ENCODE measurements around the gene SLC9A2. TPM values are rescaled to one million over a fixed set of nuclear protein-coding genes. Genes with fewer than 3 reads are reported as not detected.

The SLC9A2 gene
- total and polyA plus RNA-seq, 10 of the 15 experiments (the other 5 are each of a cell fraction or from before 2014, with no cell fraction given): 0.13 to 1.2 (median 0.79) TPM

DNA sequence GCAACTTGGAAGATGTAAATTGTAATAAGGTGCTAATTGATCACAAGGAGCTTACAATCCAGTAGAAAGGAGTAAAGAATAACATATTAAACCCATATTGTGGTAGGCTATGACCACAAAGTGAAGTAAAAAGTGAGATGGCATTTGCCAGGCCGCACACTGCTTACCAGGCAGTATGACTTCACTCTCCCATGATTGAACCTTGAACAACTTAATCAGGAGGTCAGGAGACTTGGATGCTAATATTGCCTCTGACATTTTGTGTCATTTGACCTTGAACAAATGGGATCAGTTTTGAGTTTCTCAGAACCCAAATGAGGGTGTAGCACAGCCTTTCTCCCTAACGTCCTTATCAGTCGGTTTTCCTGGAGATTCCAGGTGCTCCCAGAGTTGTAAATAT, 44.0 kb downstream of the SLC9A2 start:
- in situ Hi-C loops (cut with MboI): no loop called here
- FAIRE-seq: no peak
- no peak for ATAC-seq
- ChIA-PET POLR2A (no interaction called here), CTCF (no interaction called here), RAD21 (ENCODE audit: unreplicated experiment) (interaction anchor here (1.1 kb wide), 1 partner anchor 27 kb away, joined by 3 read pairs; no protein-coding TSS in a partner anchor), SMC1A (ENCODE audit: uncharacterized antibody, unreplicated experiment) (no interaction called here)
- intact Hi-C loops (cut with micrococcal nuclease; ENCODE audit: unreplicated experiment): no loop called here
- Histone ChIP-seq H3K4me3 (no peak overlapping the region), H3K4me1 (ENCODE audit: control insufficient read depth, insufficient read depth, low read length) (no peaks in the 10 kb centered on the region), H3K79me2 (ENCODE audit: control insufficient read depth, insufficient read depth, low read length) (no peaks in the 10 kb centered on the region), H3K27ac (ENCODE audit: control insufficient read depth, insufficient read depth) (no peak overlapping the region), H2AFZ (ENCODE audit: control insufficient read depth, low read depth, low read length) (no peak overlapping the region), H3K27me3 (replicated peaks in 1 of 2; ENCODE audit: control insufficient read depth in 2 of 2, insufficient read depth in 2 of 2, low read length in 1 of 2) (no peaks in the 10 kb centered on the region), H3K9me3 (replicated peaks; ENCODE audit: control insufficient read depth, insufficient read depth, low read length) (no peaks in the 10 kb centered on the region), H4K20me1 (ENCODE audit: control insufficient read depth, insufficient read depth) (no peaks in the 10 kb centered on the region), H3K36me3 (ENCODE audit: control insufficient read depth in 2 of 2, insufficient read depth in 2 of 2, low read length in 1 of 2) (no peaks in the 10 kb centered on the region), H3K9ac (ENCODE audit: control insufficient read depth, insufficient read depth, low read length) (no peak overlapping the region), H3K4me2 (ENCODE audit: control insufficient read depth, insufficient read depth) (no peak overlapping the region)
- DNase-seq (ENCODE audit: low read depth, low spot score): no peak
- 54% methylated on average over 3 of the region's 3 CpGs for WGBS (ENCODE audit: insufficient coverage, insufficient replicate concordance, low lambda C conversion rate, missing lambda C conversion rate)
- no TSS peak for BruUV-seq (replicated peaks)
- TF ChIP-seq GABPA (IDR thresholded peaks at IDR 0.05; ENCODE audit: low read depth): no peak
- TF ChIP-seq, protein P1, sequence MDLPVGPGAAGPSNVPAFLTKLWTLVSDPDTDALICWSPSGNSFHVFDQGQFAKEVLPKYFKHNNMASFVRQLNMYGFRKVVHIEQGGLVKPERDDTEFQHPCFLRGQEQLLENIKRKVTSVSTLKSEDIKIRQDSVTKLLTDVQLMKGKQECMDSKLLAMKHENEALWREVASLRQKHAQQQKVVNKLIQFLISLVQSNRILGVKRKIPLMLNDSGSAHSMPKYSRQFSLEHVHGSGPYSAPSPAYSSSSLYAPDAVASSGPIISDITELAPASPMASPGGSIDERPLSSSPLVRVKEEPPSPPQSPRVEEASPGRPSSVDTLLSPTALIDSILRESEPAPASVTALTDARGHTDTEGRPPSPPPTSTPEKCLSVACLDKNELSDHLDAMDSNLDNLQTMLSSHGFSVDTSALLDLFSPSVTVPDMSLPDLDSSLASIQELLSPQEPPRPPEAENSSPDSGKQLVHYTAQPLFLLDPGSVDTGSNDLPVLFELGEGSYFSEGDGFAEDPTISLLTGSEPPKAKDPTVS (IDR thresholded peaks at IDR 0.05; ENCODE audit: low read depth, low read length): no peak
- TF ChIP-seq, protein P2, sequence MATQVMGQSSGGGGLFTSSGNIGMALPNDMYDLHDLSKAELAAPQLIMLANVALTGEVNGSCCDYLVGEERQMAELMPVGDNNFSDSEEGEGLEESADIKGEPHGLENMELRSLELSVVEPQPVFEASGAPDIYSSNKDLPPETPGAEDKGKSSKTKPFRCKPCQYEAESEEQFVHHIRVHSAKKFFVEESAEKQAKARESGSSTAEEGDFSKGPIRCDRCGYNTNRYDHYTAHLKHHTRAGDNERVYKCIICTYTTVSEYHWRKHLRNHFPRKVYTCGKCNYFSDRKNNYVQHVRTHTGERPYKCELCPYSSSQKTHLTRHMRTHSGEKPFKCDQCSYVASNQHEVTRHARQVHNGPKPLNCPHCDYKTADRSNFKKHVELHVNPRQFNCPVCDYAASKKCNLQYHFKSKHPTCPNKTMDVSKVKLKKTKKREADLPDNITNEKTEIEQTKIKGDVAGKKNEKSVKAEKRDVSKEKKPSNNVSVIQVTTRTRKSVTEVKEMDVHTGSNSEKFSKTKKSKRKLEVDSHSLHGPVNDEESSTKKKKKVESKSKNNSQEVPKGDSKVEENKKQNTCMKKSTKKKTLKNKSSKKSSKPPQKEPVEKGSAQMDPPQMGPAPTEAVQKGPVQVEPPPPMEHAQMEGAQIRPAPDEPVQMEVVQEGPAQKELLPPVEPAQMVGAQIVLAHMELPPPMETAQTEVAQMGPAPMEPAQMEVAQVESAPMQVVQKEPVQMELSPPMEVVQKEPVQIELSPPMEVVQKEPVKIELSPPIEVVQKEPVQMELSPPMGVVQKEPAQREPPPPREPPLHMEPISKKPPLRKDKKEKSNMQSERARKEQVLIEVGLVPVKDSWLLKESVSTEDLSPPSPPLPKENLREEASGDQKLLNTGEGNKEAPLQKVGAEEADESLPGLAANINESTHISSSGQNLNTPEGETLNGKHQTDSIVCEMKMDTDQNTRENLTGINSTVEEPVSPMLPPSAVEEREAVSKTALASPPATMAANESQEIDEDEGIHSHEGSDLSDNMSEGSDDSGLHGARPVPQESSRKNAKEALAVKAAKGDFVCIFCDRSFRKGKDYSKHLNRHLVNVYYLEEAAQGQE (IDR thresholded peaks at IDR 0.05; ENCODE audit: low read depth, low read length): no peak
- no peak for TF ChIP-seq TCF3 (IDR thresholded peaks at IDR 0.05; ENCODE audit: borderline replicate concordance, insufficient read depth, low read depth, low read length)

All from GM12878 (cell line).